GM12878 (cell line): ENCODE data around the gene MFAP1. TPM values are rescaled to one million over a fixed set of nuclear protein-coding genes. Genes with fewer than 3 reads are reported as not detected.

ENCODE experiments used
- ATAC-seq: fragments of 200-7000 bp; cut with Tn5 transposase; 3 replicates; pipeline ENCODE4 v1.9.1; 2020; ENCODE audit warnings: mild to moderate bottlenecking, moderate library complexity
- BruUV-seq: library from RNA; stranded (reverse); fragments of 400-500 nt; replicated peaks from 2 replicates; lab custom pipeline; 2021; lab: Mats Ljungman, UMichigan
- CTCF ChIA-PET: fragments of 300-600 bp; sonication (Branson Sonifier 250); formaldehyde crosslinking; extraction: SDS; loops from one replicate; lab custom pipeline; 2021; ENCODE audit warnings: inconsistent platforms; lab: Yijun Ruan, JAX
- POLR2A ChIA-PET: fragments of 350-600 bp; formaldehyde crosslinking; extraction: SDS; loops from one replicate; lab custom pipeline; 2021; ENCODE audit warnings: inconsistent platforms; lab: Charles Lee
- RAD21 ChIA-PET: fragments of 300-600 bp; sonication (Branson Sonifier 250); formaldehyde crosslinking; loops from one replicate; lab custom pipeline; 2023; ENCODE audit warnings: antibody characterized with exemption; ENCODE audit not compliant: unreplicated experiment; lab: Charles Lee
- SMC1A ChIA-PET: fragments of 300-600 bp; sonication (Branson Sonifier 250); formaldehyde crosslinking; loops from one replicate; lab custom pipeline; 2023; ENCODE audit not compliant: unreplicated experiment, uncharacterized antibody; lab: Charles Lee
- DNase-seq: peaks from one replicate; pipeline ENCODE4 v3.0.0-alpha.2; 2011; ENCODE audit warnings: low read depth, low spot score
- FAIRE-seq: peaks from 3 replicates; lab custom pipeline; 2011; peaks lifted over from hg19 to GRCh38; lab: Jason Lieb, UNC
- H2AFZ ChIP-seq: 2 replicates; pipeline ENCODE4 v1.6.0; 2011; ENCODE audit warnings: low read depth, low read length, control low read depth; ENCODE audit not compliant: control insufficient read depth
- H3K27ac ChIP-seq: 2 replicates; pipeline ENCODE4 v1.5.1; 2011; ENCODE audit warnings: control low read depth; ENCODE audit not compliant: control insufficient read depth, insufficient read depth
- H3K27me3 ChIP-seq, 2 experiments: replicated peaks in 1 of 2; 2 replicates each; pipeline versions ENCODE4 v1.6.0 to v1.6.1; 2011; ENCODE audit warnings: low read length in 1 of 2; ENCODE audit not compliant: control insufficient read depth in 2 of 2, insufficient read depth in 2 of 2
- H3K36me3 ChIP-seq, 2 experiments: 2 replicates each; pipeline ENCODE4 v1.5.1; 2011; ENCODE audit warnings: low read length in 1 of 2; ENCODE audit not compliant: control insufficient read depth in 2 of 2, insufficient read depth in 2 of 2
- H3K4me1 ChIP-seq: 2 replicates; pipeline ENCODE4 v1.6.1; 2011; ENCODE audit warnings: mild to moderate bottlenecking, low read length, moderate library complexity, mixed read lengths; ENCODE audit not compliant: control insufficient read depth, insufficient read depth
- H3K4me2 ChIP-seq: 2 replicates; pipeline ENCODE4 v1.6.0; 2011; ENCODE audit warnings: control low read depth; ENCODE audit not compliant: control insufficient read depth, insufficient read depth
- H3K4me3 ChIP-seq: fragments of 200-600 bp; sonication (generic); 2 replicates; pipeline ENCODE4 v1.5.1; 2016
- H3K79me2 ChIP-seq: 2 replicates; pipeline ENCODE4 v1.6.0; 2011; ENCODE audit warnings: low read length; ENCODE audit not compliant: control insufficient read depth, insufficient read depth
- H3K9ac ChIP-seq: 2 replicates; pipeline ENCODE4 v1.8.0; 2011; ENCODE audit warnings: low read length, control low read depth, mixed read lengths; ENCODE audit not compliant: control insufficient read depth, insufficient read depth
- H3K9me3 ChIP-seq: replicated peaks from 3 replicates; pipeline ENCODE4 v1.5.1; 2011; ENCODE audit warnings: mild to moderate bottlenecking, low read length; ENCODE audit not compliant: control insufficient read depth, insufficient read depth
- H4K20me1 ChIP-seq: 2 replicates; pipeline ENCODE4 v1.6.0; 2011; ENCODE audit not compliant: control insufficient read depth, insufficient read depth
- KAT2A ChIP-seq: conservative IDR thresholded peaks from 2 replicates; pipeline ENCODE4 v1.6.1; 2011; ENCODE audit warnings: low read depth, low read length; ENCODE audit not compliant: control insufficient read depth
- MTA3 ChIP-seq: IDR thresholded peaks from 2 replicates; pipeline ENCODE4 v1.6.1; 2012; ENCODE audit warnings: low read length, inconsistent platforms, borderline replicate concordance
- POLR2A ChIP-seq: IDR thresholded peaks from 2 replicates; pipeline ENCODE4 v1.6.1; 2011; ENCODE audit warnings: low read depth, mild to moderate bottlenecking, low read length
- POLR2AphosphoS2 ChIP-seq: IDR thresholded peaks from 2 replicates; pipeline ENCODE4 v1.6.1; 2011; ENCODE audit warnings: low read depth, mild to moderate bottlenecking, low read length, improper control_type of control experiment, moderate library complexity
- POLR2AphosphoS5 ChIP-seq: IDR thresholded peaks from 2 replicates; pipeline ENCODE4 v1.6.1; 2011; ENCODE audit warnings: mild to moderate bottlenecking, low read length, inconsistent platforms
- SIN3A ChIP-seq: IDR thresholded peaks from 2 replicates; pipeline ENCODE4 v1.6.1; 2012; ENCODE audit warnings: low read depth, low read length, improper control_type of control experiment
- SMAD5 ChIP-seq: IDR thresholded peaks from 2 replicates; pipeline ENCODE4 v1.6.1; 2016; ENCODE audit warnings: antibody characterized with exemption, low read depth
- ZBED1 ChIP-seq: IDR thresholded peaks from 2 replicates; pipeline ENCODE4 v1.6.1; 2016; ENCODE audit warnings: borderline replicate concordance
- WGBS: methylation state at CpG from one replicate; pipeline ENCODE4 v1.1.6; 2016; ENCODE audit warnings: low lambda C conversion rate; ENCODE audit not compliant: insufficient replicate concordance, insufficient coverage; ENCODE audit errors: missing lambda C conversion rate; 5-methylcytosine and 5-hydroxymethylcytosine counted together
- in situ Hi-C: fragments of 300-500 bp; cut with MboI; formaldehyde crosslinking; loops from 9 replicates; pipeline ENCODE4 v1.14.3; 2018; ENCODE audit warnings: mixed read lengths
- intact Hi-C: fragments of 100-400 bp; cut with micrococcal nuclease; formaldehyde crosslinking; loops from one replicate; pipeline ENCODE4 v1.14.2; 2022; ENCODE audit not compliant: unreplicated experiment
- polyA plus RNA-seq, 11 experiments: library from polyadenylated mRNA; depleted of rRNA in 4 of 11; unstranded in 6 of 11; stranded (reverse) in 5 of 11; fragments of >200 nt; fragmentation: Nextera tagmentation in 4 of 11; fragmentation: Illumina TruSeq in 1 of 11; extraction: Ambion mirVana in 4 of 11; extraction: Trizol in 1 of 11; gene quantifications; 1 replicate in 1 of 11; 2 replicates in 10 of 11; pipeline versions ENCODE4 v1.2.1 to v1.2.3, GENCODE V29; 2011 to 2016; ENCODE audit warnings: inconsistent platforms in 2 of 11, missing spikeins in 2 of 11, low read depth in 1 of 11
- total RNA-seq, 4 experiments: library from RNA; depleted of rRNA in 3 of 4; stranded (reverse); fragments of >200 nt in 3 of 4; fragmentation: Illumina TruSeq in 1 of 4; extraction: Trizol in 1 of 4; gene quantifications; 2 replicates each; pipeline versions ENCODE4 v1.2.1 to v1.2.3, GENCODE V29; 2013 to 2021
- TF ChIP-seq, protein P1 (sequence below): fragments of 450-650 bp; formaldehyde crosslinking; IDR thresholded peaks from 2 replicates; pipeline ENCODE4 v1.5.0; 2022; ENCODE audit warnings: mild to moderate bottlenecking, missing genetic modification characterization

MFAP1 gene
- total and polyA plus RNA-seq, 10 of the 15 experiments (the other 5 are each of a cell fraction or from before 2014, with no cell fraction given), result 24.5 to 67.3 (median 47.4) TPM

GRCh38 chr15:43796566-43796965, 27.9 kb downstream of the MFAP1 start:
- WGBS, result 81% methylated on average over 3 of the region's 3 CpGs
- Histone ChIP-seq H4K20me1 (no peaks in the 10 kb centered on the region; the same call in none of the 2 replicates), H3K79me2 (peaks cover 46% of the 10 kb centered on the region), H3K27me3 (no peaks in the 10 kb centered on the region), H3K9ac (no peak overlapping the region), H3K4me1 (peaks cover 29% of the 10 kb centered on the region), H2AFZ (no peak overlapping the region), H3K4me3 (no peak overlapping the region), H3K9me3 (no peaks in the 10 kb centered on the region), H3K27ac (no peak overlapping the region), H3K36me3 (peaks cover 5 to 32% of the 10 kb centered on the region in 2 experiments), H3K4me2 (no peak overlapping the region)
- ChIA-PET RAD21 (interaction anchor here (1.5 to 4.3 kb wide), 4 partner anchors 13 to 28 kb away, joined by 3 to 19 read pairs (median 6); partner anchors contain the start of genes ELL3 and MFAP1), CTCF (interaction anchor here (1.3 to 4.0 kb wide), 5 partner anchors 8 to 28 kb away, joined by 3 to 23 read pairs (median 6); partner anchors contain the start of genes ELL3 and MFAP1), POLR2A (interaction anchor here (0.6 to 5.9 kb wide), 10 partner anchors 7 to 1297 kb away, joined by 3 to 48 read pairs (median 4); partner anchors contain the start of genes MFAP1 and SERF2), SMC1A (interaction anchor here (1.1 to 9.4 kb wide), 5 partner anchors 13 to 47 kb away, joined by 3 to 129 read pairs (median 6); partner anchors contain the start of genes ELL3, MFAP1 and WDR76)
- DNase-seq, result no peak
- BruUV-seq, result no TSS peak
- in situ Hi-C loops, result loop anchor here (10.0 to 25.0 kb wide), 2 partner anchors 928 to 1534 kb away; partner anchors contain the start of genes GANC and TMEM87A
- no peak for FAIRE-seq
- ATAC-seq, result no peak
- intact Hi-C loops, result no loop called here
- peak; percentile 63; the same call in 1 of the 2 replicates for TF ChIP-seq POLR2AphosphoS5
- TF ChIP-seq KAT2A, result no peak
- peak; percentile 52 for TF ChIP-seq POLR2A
- 0 out of 2 replicates have a peak, but pooled peaks have one; percentile 13 for TF ChIP-seq POLR2AphosphoS2
- 0 out of 2 replicates have a peak, but pooled peaks have one; percentile 1 for TF ChIP-seq ZBED1

GRCh38 chr15:43795997-43796396, 28.5 kb downstream of the MFAP1 start:
- H3K36me3 ChIP-seq, result peaks cover 5 to 30% of the 10 kb centered on the region in 2 experiments
- H3K4me3 ChIP-seq, result no peak overlapping the region
- no TSS peak for BruUV-seq
- ChIA-PET RAD21 (interaction anchor here (0.6 to 2.1 kb wide), 3 partner anchors 13 to 19 kb away, joined by 3 to 6 read pairs (median 5); partner anchors contain the start of gene ELL3), SMC1A (interaction anchor here (1.2 to 9.4 kb wide), 4 partner anchors 13 to 31 kb away, joined by 3 to 129 read pairs (median 8); partner anchors contain the start of genes ELL3, MFAP1 and WDR76), CTCF (interaction anchor here (1.0 to 4.0 kb wide), 5 partner anchors 14 to 36 kb away, joined by 3 to 23 read pairs (median 6); partner anchors contain the start of genes ELL3 and MFAP1), POLR2A (interaction anchor here (0.6 to 5.9 kb wide), 6 partner anchors 13 to 1297 kb away, joined by 3 to 48 read pairs (median 4); partner anchors contain the start of gene MFAP1)
- intact Hi-C loops, result no loop called here
- FAIRE-seq (no peak), ATAC-seq (no peak), DNase-seq (no peak)
- H3K27ac ChIP-seq, result no peak overlapping the region
- H3K9me3 ChIP-seq, result no peaks in the 10 kb centered on the region
- no peaks in the 10 kb centered on the region for H3K27me3 ChIP-seq
- H3K4me1 ChIP-seq, result peaks cover 27% of the 10 kb centered on the region
- no peak overlapping the region for H2AFZ ChIP-seq
- H3K4me2 ChIP-seq, result no peak overlapping the region
- in situ Hi-C loops, result loop anchor here (10.0 to 25.0 kb wide), 2 partner anchors 929 to 1534 kb away; partner anchors contain the start of genes GANC and TMEM87A
- no peak overlapping the region for H3K9ac ChIP-seq
- H3K79me2 ChIP-seq, result peaks cover 40% of the 10 kb centered on the region
- H4K20me1 ChIP-seq, result no peaks in the 10 kb centered on the region; the same call in none of the 2 replicates
- TF ChIP-seq, protein P1, sequence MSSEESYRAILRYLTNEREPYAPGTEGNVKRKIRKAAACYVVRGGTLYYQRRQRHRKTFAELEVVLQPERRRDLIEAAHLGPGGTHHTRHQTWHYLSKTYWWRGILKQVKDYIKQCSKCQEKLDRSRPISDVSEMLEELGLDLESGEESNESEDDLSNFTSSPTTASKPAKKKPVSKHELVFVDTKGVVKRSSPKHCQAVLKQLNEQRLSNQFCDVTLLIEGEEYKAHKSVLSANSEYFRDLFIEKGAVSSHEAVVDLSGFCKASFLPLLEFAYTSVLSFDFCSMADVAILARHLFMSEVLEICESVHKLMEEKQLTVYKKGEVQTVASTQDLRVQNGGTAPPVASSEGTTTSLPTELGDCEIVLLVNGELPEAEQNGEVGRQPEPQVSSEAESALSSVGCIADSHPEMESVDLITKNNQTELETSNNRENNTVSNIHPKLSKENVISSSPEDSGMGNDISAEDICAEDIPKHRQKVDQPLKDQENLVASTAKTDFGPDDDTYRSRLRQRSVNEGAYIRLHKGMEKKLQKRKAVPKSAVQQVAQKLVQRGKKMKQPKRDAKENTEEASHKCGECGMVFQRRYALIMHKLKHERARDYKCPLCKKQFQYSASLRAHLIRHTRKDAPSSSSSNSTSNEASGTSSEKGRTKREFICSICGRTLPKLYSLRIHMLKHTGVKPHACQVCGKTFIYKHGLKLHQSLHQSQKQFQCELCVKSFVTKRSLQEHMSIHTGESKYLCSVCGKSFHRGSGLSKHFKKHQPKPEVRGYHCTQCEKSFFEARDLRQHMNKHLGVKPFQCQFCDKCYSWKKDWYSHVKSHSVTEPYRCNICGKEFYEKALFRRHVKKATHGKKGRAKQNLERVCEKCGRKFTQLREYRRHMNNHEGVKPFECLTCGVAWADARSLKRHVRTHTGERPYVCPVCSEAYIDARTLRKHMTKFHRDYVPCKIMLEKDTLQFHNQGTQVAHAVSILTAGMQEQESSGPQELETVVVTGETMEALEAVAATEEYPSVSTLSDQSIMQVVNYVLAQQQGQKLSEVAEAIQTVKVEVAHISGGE (CRISPR knock-in tag), result no peak
- TF ChIP-seq MTA3 (no peak), ZBED1 (0 out of 2 replicates have a peak, but pooled peaks have one; percentile 12), SIN3A (no peak), SMAD5 (0 out of 2 replicates have a peak, but pooled peaks have one; percentile 32)
